GM15510 (cell line): ENCODE measurements around the gene RRP1.

Experiments
- POLR2A ChIP-seq: IDR thresholded peaks from 3 replicates; pipeline ENCODE4 v1.6.1; 2011; ENCODE audit warnings: borderline replicate concordance; ENCODE audit not compliant: insufficient read length; ENCODE audit errors: extremely low read depth

RRP1 gene

GRCh38 chr21:43766734-43767497, 22.5 kb upstream of the RRP1 start:
- no peak for TF ChIP-seq POLR2A

GRCh38 chr21:43767498-43767983, 21.8 kb upstream of the RRP1 start:
- TF ChIP-seq POLR2A: no peak

- TF ChIP-seq POLR2A: no peak
Measured at GRCh38 chr21:43767984-43768867, 21.2 kb upstream of the RRP1 start.

GRCh38 chr21:43768868-43769167, 20.6 kb upstream of the RRP1 start:
- TF ChIP-seq POLR2A: no peak

- TF ChIP-seq POLR2A: no peak
Measured at GRCh38 chr21:43769325-43769958, 19.9 kb upstream of the RRP1 start.

- no peak for TF ChIP-seq POLR2A
Measured at GRCh38 chr21:43770066-43770655, 19.2 kb upstream of the RRP1 start.

GRCh38 chr21:43771199-43771675, 18.1 kb upstream of the RRP1 start:
- no peak for TF ChIP-seq POLR2A

- no peak for TF ChIP-seq POLR2A
Measured at GRCh38 chr21:43771698-43772424, 17.5 kb upstream of the RRP1 start.

- no peak for TF ChIP-seq POLR2A
Measured at GRCh38 chr21:43772425-43772821, 17.0 kb upstream of the RRP1 start.

GRCh38 chr21:43774163-43774562, 15.2 kb upstream of the RRP1 start:
- no peak for TF ChIP-seq POLR2A

GRCh38 chr21:43775190-43775589, 14.2 kb upstream of the RRP1 start:
- TF ChIP-seq POLR2A: no peak

- TF ChIP-seq POLR2A: peak; percentile 80
Measured at GRCh38 chr21:43775795-43776430, 13.5 kb upstream of the RRP1 start, which contains the start of gene CSTB. CSTB (minus strand) TSS chr21:43776308; CDS start chr21:43776269, 39 bp downstream.

- no peak for TF ChIP-seq POLR2A
Measured at GRCh38 chr21:43777953-43778352, 11.4 kb upstream of the RRP1 start.
